H9 (cell line): ENCODE data around the gene ATG5. TPM values are rescaled to one million over a fixed set of nuclear protein-coding genes. Genes with fewer than 3 reads are reported as not detected.

ENCODE experiments used
- DNase-seq: peaks from one replicate; pipeline ENCODE4 v3.0.0-alpha.2; 2017
- H2AFZ ChIP-seq: one replicate; pipeline ENCODE4 v1.6.1; 2013; ENCODE audit warnings: mild to moderate bottlenecking, low read length, control low read depth, moderate library complexity
- H2AK5ac ChIP-seq: 2 replicates; pipeline ENCODE4 v1.6.1; 2013; ENCODE audit warnings: low read length, control low read depth, mixed read lengths; ENCODE audit not compliant: insufficient read length
- H2BK120ac ChIP-seq: one replicate; pipeline ENCODE4 v1.6.1; 2013; ENCODE audit warnings: low read depth, mild to moderate bottlenecking, low read length, control low read depth, inconsistent platforms; ENCODE audit not compliant: poor library complexity, severe bottlenecking
- H2BK12ac ChIP-seq: 2 replicates; pipeline ENCODE4 v1.6.1; 2013; ENCODE audit warnings: low read length, control low read depth, mixed read lengths, low read depth; ENCODE audit not compliant: insufficient read length
- H2BK15ac ChIP-seq: 2 replicates; pipeline ENCODE4 v1.6.1; 2013; ENCODE audit warnings: low read depth, low read length, control low read depth
- H2BK20ac ChIP-seq: one replicate; pipeline ENCODE4 v1.6.1; 2013; ENCODE audit warnings: low read depth, mild to moderate bottlenecking, low read length, control low read depth, inconsistent platforms; ENCODE audit not compliant: poor library complexity, severe bottlenecking
- H2BK5ac ChIP-seq: 2 replicates; pipeline ENCODE4 v1.6.1; 2013; ENCODE audit warnings: low read length, control low read depth, mixed read lengths; ENCODE audit not compliant: insufficient read length
- H3K14ac ChIP-seq: 2 replicates; pipeline ENCODE4 v1.6.1; 2013; ENCODE audit warnings: low read length, control low read depth; ENCODE audit not compliant: insufficient read depth
- H3K18ac ChIP-seq: 2 replicates; pipeline ENCODE4 v1.6.1; 2013; ENCODE audit warnings: low read depth, mild to moderate bottlenecking, mixed read lengths, low read length, control low read depth; ENCODE audit not compliant: insufficient read length
- H3K23ac ChIP-seq: 2 replicates; pipeline ENCODE4 v1.6.1; 2013; ENCODE audit warnings: low read length, control low read depth, mixed read lengths, low read depth; ENCODE audit not compliant: insufficient read length
- H3K23me2 ChIP-seq: 2 replicates; pipeline ENCODE4 v1.6.1; 2013; ENCODE audit warnings: low read depth, mild to moderate bottlenecking, mixed read lengths, low read length, control low read depth; ENCODE audit not compliant: insufficient read length, poor library complexity, severe bottlenecking
- H3K27ac ChIP-seq: 2 replicates; pipeline ENCODE4 v1.5.1; 2013; ENCODE audit warnings: low read length, control low read depth, mixed read lengths, low read depth; ENCODE audit not compliant: insufficient read length
- H3K27me3 ChIP-seq: 2 replicates; pipeline ENCODE4 v1.6.1; 2013; ENCODE audit warnings: low read length, control low read depth, inconsistent platforms; ENCODE audit not compliant: insufficient read depth
- H3K4ac ChIP-seq: 2 replicates; pipeline ENCODE4 v1.6.1; 2013; ENCODE audit warnings: low read depth, mild to moderate bottlenecking, control low read depth, inconsistent platforms, low read length, moderate library complexity
- H3K4me1 ChIP-seq: 2 replicates; pipeline ENCODE4 v1.6.1; 2013; ENCODE audit warnings: low read length, control low read depth, inconsistent platforms; ENCODE audit not compliant: insufficient read depth
- H3K4me2 ChIP-seq: 2 replicates; pipeline ENCODE4 v1.6.1; 2013; ENCODE audit warnings: low read length, control low read depth, mixed read lengths; ENCODE audit not compliant: insufficient read length, insufficient read depth
- H3K56ac ChIP-seq: 2 replicates; pipeline ENCODE4 v1.6.1; 2013; ENCODE audit warnings: low read depth, mild to moderate bottlenecking, mixed read lengths, low read length, control low read depth; ENCODE audit not compliant: insufficient read length
- H3K79me1 ChIP-seq: 2 replicates; pipeline ENCODE4 v1.6.1; 2013; ENCODE audit warnings: low read depth, mild to moderate bottlenecking, moderate library complexity, low read length, control low read depth, inconsistent platforms; ENCODE audit not compliant: insufficient read depth, poor library complexity, severe bottlenecking
- H3K79me2 ChIP-seq: 2 replicates; pipeline ENCODE4 v1.6.1; 2013; ENCODE audit warnings: low read length, control low read depth, inconsistent platforms; ENCODE audit not compliant: insufficient read depth
- H3K9ac ChIP-seq: 2 replicates; pipeline ENCODE4 v1.6.1; 2013; ENCODE audit warnings: low read length, control low read depth, mixed read lengths; ENCODE audit not compliant: insufficient read length; ENCODE audit errors: extremely low read depth
- H3K9me3 ChIP-seq: one replicate; pipeline ENCODE4 v1.6.1; 2013; ENCODE audit warnings: low read depth, low read length, inconsistent platforms; ENCODE audit not compliant: control insufficient read depth
- H3T11ph ChIP-seq: one replicate; pipeline ENCODE4 v1.6.1; 2013; ENCODE audit warnings: mild to moderate bottlenecking, low read length, control low read depth, inconsistent platforms
- H4K20me1 ChIP-seq: one replicate; pipeline ENCODE4 v1.6.1; 2013; ENCODE audit not compliant: control insufficient read depth, insufficient read length, insufficient read depth
- H4K5ac ChIP-seq: 2 replicates; pipeline ENCODE4 v1.6.1; 2013; ENCODE audit warnings: low read depth, mild to moderate bottlenecking, mixed read lengths, low read length, control low read depth; ENCODE audit not compliant: insufficient read length
- H4K8ac ChIP-seq: replicated peaks from 2 replicates; pipeline ENCODE4 v1.6.1; 2013; ENCODE audit warnings: low read length, control low read depth, mixed read lengths, low read depth; ENCODE audit not compliant: insufficient read length
- H4K91ac ChIP-seq: 2 replicates; pipeline ENCODE4 v1.6.1; 2013; ENCODE audit warnings: low read depth, mild to moderate bottlenecking, moderate library complexity, mixed read lengths, low read length, control low read depth; ENCODE audit not compliant: insufficient read length
- H3K27ac Mint-ChIP-seq, 3 experiments: 2 replicates in 2 of 3; 3 replicates in 1 of 3; pipeline ENCODE4 v1.8.0; 2020 to 2021; ENCODE audit warnings: mixed read lengths in 3 of 3, mild to moderate bottlenecking in 1 of 3, moderate library complexity in 1 of 3
- H3K27me3 Mint-ChIP-seq: 2 replicates; pipeline ENCODE4 v1.8.0; 2021; ENCODE audit warnings: low read depth, mild to moderate bottlenecking, moderate library complexity, mixed read lengths
- H3K36me3 Mint-ChIP-seq, 3 experiments: 2 replicates in 2 of 3; 3 replicates in 1 of 3; pipeline ENCODE4 v1.8.0; 2020 to 2021; ENCODE audit warnings: low read depth in 3 of 3, mixed read lengths in 3 of 3; ENCODE audit not compliant: insufficient read depth in 1 of 3
- H3K4me1 Mint-ChIP-seq, 2 experiments: 2 replicates each; pipeline ENCODE4 v1.8.0; 2020; ENCODE audit warnings: mixed read lengths in 2 of 2
- H3K4me3 Mint-ChIP-seq, 2 experiments: 2 replicates in 1 of 2; 3 replicates in 1 of 2; pipeline ENCODE4 v1.8.0; 2020 to 2021; ENCODE audit warnings: mild to moderate bottlenecking in 2 of 2, mixed read lengths in 2 of 2, moderate library complexity in 1 of 2
- H3K9me3 Mint-ChIP-seq, 2 experiments: 2 replicates in 1 of 2; 3 replicates in 1 of 2; pipeline ENCODE4 v1.8.0; 2020; ENCODE audit warnings: mild to moderate bottlenecking in 2 of 2, mixed read lengths in 2 of 2, moderate library complexity in 1 of 2
- CTCF ChIP-seq: fragments of 200-600 bp; sonication (generic); conservative IDR thresholded peaks from 3 replicates; pipeline ENCODE4 v1.8.0; 2021; ENCODE audit warnings: antibody characterized with exemption, mild to moderate bottlenecking
- WGBS: extraction: QIAGEN DNeasy Blood & Tissue Kit; methylation state at CpG from one replicate; pipeline ENCODE4 v1.1.7; 2013; ENCODE audit warnings: missing lambda C conversion rate, low lambda C conversion rate, mixed read lengths; ENCODE audit not compliant: insufficient read length; ENCODE audit errors: extremely low coverage; 5-methylcytosine and 5-hydroxymethylcytosine counted together
- total RNA-seq: library from RNA; stranded (reverse); gene quantifications from 2 replicates; pipeline ENCODE4 v1.2.1, GENCODE V29; 2021

Gene ATG5
- total RNA-seq, 1 experiment from 2014 or later: 36.7 TPM

DNA sequence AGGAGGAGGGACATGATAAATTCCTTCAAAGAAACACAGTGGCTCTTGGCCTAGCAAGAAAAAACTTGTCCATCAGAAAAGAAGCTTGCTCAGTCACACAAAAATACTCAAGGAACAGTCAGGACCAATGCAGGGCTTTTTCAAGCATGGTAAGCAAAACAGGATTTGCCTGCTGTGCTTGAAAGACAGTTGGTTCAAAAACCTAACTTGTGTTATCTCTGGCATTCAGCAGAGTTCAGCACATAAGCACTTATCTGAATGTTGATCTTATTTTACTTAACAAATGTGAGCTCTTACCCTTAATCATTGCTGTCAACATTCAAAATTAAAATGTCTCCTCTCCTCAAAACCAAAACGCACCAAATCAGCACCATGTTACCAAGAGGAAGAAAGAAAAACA, 38.3 kb downstream of the ATG5 start:
- no peaks in the 10 kb centered on the region for H4K20me1 ChIP-seq
- no peak overlapping the region for H2AFZ ChIP-seq
- no peak overlapping the region for H4K91ac ChIP-seq
- H3K23me2 ChIP-seq: no peaks in the 10 kb centered on the region
- no peak overlapping the region for H3K4ac ChIP-seq
- no peak overlapping the region for H4K8ac ChIP-seq
- no peak overlapping the region for H2BK12ac ChIP-seq
- H3K14ac ChIP-seq: no peak overlapping the region
- DNase-seq: no peak
- H3K27me3 Mint-ChIP-seq: no peaks in the 10 kb centered on the region
- no peak overlapping the region for H2BK15ac ChIP-seq
- peaks cover 9% of the 10 kb centered on the region for H3K79me1 ChIP-seq
- H3K27me3 ChIP-seq: no peaks in the 10 kb centered on the region
- no peak for TF ChIP-seq CTCF
- peak overlapping the region in 1 of 2 experiments; percentile 30; a peak in 1 of 5 replicates for H3K4me3 Mint-ChIP-seq
- H2BK5ac ChIP-seq: no peak overlapping the region
- H3K4me2 ChIP-seq: no peak overlapping the region
- H3K4me1 ChIP-seq: no peaks in the 10 kb centered on the region; the same call in 1 of the 2 replicates
- H3K9me3 Mint-ChIP-seq: no peaks in the 10 kb centered on the region; a peak in 1 of 5 replicates
- H3T11ph ChIP-seq: no peak overlapping the region
- no peaks in the 10 kb centered on the region for H3K9me3 ChIP-seq
- no peak overlapping the region for H3K9ac ChIP-seq
- no CpG with 5 or more reads among the region's 1 CpG for WGBS
- no peak overlapping the region for H3K18ac ChIP-seq
- no peak overlapping the region for H3K23ac ChIP-seq
- H2BK120ac ChIP-seq: no peak overlapping the region
- H2BK20ac ChIP-seq: no peak overlapping the region
- no peak overlapping the region for H3K56ac ChIP-seq
- H4K5ac ChIP-seq: no peak overlapping the region
- H3K4me1 Mint-ChIP-seq: peaks cover 11 to 20% of the 10 kb centered on the region in 2 experiments
- peaks cover 11% of the 10 kb centered on the region; the same call in 1 of the 2 replicates for H3K79me2 ChIP-seq
- H3K27ac Mint-ChIP-seq: peak overlapping the region in 2 of 3 experiments; percentile 2 to 71; a peak in 3 of 7 replicates
- H3K36me3 Mint-ChIP-seq: peaks cover 12 to 21% (median 15%) of the 10 kb centered on the region in 3 experiments
- no peak overlapping the region for H2AK5ac ChIP-seq
- H3K27ac ChIP-seq: no peak overlapping the region
